Measurements from ENCODE around the gene WNT3. TPM values are rescaled to one million over a fixed set of nuclear protein-coding genes. Genes with fewer than 3 reads are reported as not detected.

WNT3 gene
- total and polyA plus RNA-seq, 10 of the 15 experiments (the other 5 are each of a cell fraction or from before 2014, with no cell fraction given), result 0.01 to 0.03 TPM; not detected in 8

- no peak for TF ChIP-seq MYC (IDR thresholded peaks at IDR 0.05; ENCODE audit: insufficient read depth, insufficient read length, insufficient replicate concordance, low read length, severe bottlenecking)
These were observed 8.8 kb upstream of the WNT3 start (continued) for GRCh38 chr17:46827274-46827673.

- ChIA-PET RAD21 (ENCODE audit: unreplicated experiment) (interaction anchor here (1.2 kb wide), 1 partner anchor 10 kb away, joined by 4 read pairs; no protein-coding TSS in a partner anchor), POLR2A (no interaction called here), SMC1A (ENCODE audit: uncharacterized antibody, unreplicated experiment) (no interaction called here), CTCF (interaction anchor here (1.0 kb wide), 1 partner anchor 115 kb away, joined by 3 read pairs; no protein-coding TSS in a partner anchor)
- ATAC-seq (no peak), FAIRE-seq (no peak), DNase-seq (ENCODE audit: low read depth, low spot score) (no peak)
- H4K20me1 ChIP-seq (ENCODE audit: control insufficient read depth, insufficient read depth), result no peaks in the 10 kb centered on the region
- intact Hi-C loops (cut with micrococcal nuclease; ENCODE audit: unreplicated experiment) (loop anchor here (10.0 kb wide), 1 partner anchor 49 kb away; no protein-coding TSS in a partner anchor), in situ Hi-C loops (cut with MboI) (no loop called here)
- H3K27me3 ChIP-seq (replicated peaks in 1 of 2; ENCODE audit: control insufficient read depth in 2 of 2, insufficient read depth in 2 of 2, low read length in 1 of 2), result peaks cover 4 to 5% of the 10 kb centered on the region in 2 experiments; a peak in 3 of 4 replicates
- no peaks in the 10 kb centered on the region for H3K9me3 ChIP-seq (replicated peaks; ENCODE audit: control insufficient read depth, insufficient read depth, low read length)
- 0% methylated on average over 1 of the region's 1 CpG for WGBS (ENCODE audit: insufficient coverage, insufficient replicate concordance, low lambda C conversion rate, missing lambda C conversion rate)
- no peak for TF ChIP-seq SMARCA5 (IDR thresholded peaks at IDR 0.05)
- H3K27ac ChIP-seq (ENCODE audit: control insufficient read depth, insufficient read depth), result no peak overlapping the region
- no peak overlapping the region for H2AFZ ChIP-seq (ENCODE audit: control insufficient read depth, low read depth, low read length)
- no peak overlapping the region for H3K4me2 ChIP-seq (ENCODE audit: control insufficient read depth, insufficient read depth)
- BruUV-seq (replicated peaks), result no TSS peak
- H3K79me2 ChIP-seq (ENCODE audit: control insufficient read depth, insufficient read depth, low read length), result no peaks in the 10 kb centered on the region
- no peak overlapping the region for H3K4me3 ChIP-seq
- no peak overlapping the region for H3K9ac ChIP-seq (ENCODE audit: control insufficient read depth, insufficient read depth, low read length)
- H3K36me3 ChIP-seq (ENCODE audit: control insufficient read depth in 2 of 2, insufficient read depth in 2 of 2, low read length in 1 of 2), result no peaks in the 10 kb centered on the region
- no peaks in the 10 kb centered on the region for H3K4me1 ChIP-seq (ENCODE audit: control insufficient read depth, insufficient read depth, low read length)
These were observed 7.6 kb upstream of the WNT3 start for GRCh38 chr17:46826116-46826515.

- Histone ChIP-seq H3K27ac (ENCODE audit: control insufficient read depth, insufficient read depth) (no peak overlapping the region), H3K79me2 (ENCODE audit: control insufficient read depth, insufficient read depth, low read length) (no peaks in the 10 kb centered on the region), H2AFZ (ENCODE audit: control insufficient read depth, low read depth, low read length) (no peak overlapping the region), H3K9me3 (replicated peaks; ENCODE audit: control insufficient read depth, insufficient read depth, low read length) (no peaks in the 10 kb centered on the region), H3K4me3 (no peak overlapping the region), H3K9ac (ENCODE audit: control insufficient read depth, insufficient read depth, low read length) (no peak overlapping the region), H3K27me3 (replicated peaks in 1 of 2; ENCODE audit: control insufficient read depth in 2 of 2, insufficient read depth in 2 of 2, low read length in 1 of 2) (peaks cover 22 to 27% of the 10 kb centered on the region in 2 experiments), H3K4me1 (ENCODE audit: control insufficient read depth, insufficient read depth, low read length) (no peaks in the 10 kb centered on the region), H3K36me3 (ENCODE audit: control insufficient read depth in 2 of 2, insufficient read depth in 2 of 2, low read length in 1 of 2) (no peaks in the 10 kb centered on the region), H3K4me2 (ENCODE audit: control insufficient read depth, insufficient read depth) (no peak overlapping the region), H4K20me1 (ENCODE audit: control insufficient read depth, insufficient read depth) (no peaks in the 10 kb centered on the region)
- ChIA-PET POLR2A (no interaction called here), SMC1A (ENCODE audit: uncharacterized antibody, unreplicated experiment) (no interaction called here), RAD21 (ENCODE audit: unreplicated experiment) (no interaction called here), CTCF (interaction anchor here (0.9 to 2.1 kb wide), 4 partner anchors 9 to 19 kb away, joined by 3 to 10 read pairs (median 4); no protein-coding TSS in a partner anchor)
- FAIRE-seq, result no peak
- in situ Hi-C loops (cut with MboI) (no loop called here), intact Hi-C loops (cut with micrococcal nuclease; ENCODE audit: unreplicated experiment) (loop anchor here (10.0 kb wide), 1 partner anchor 51 kb away; no protein-coding TSS in a partner anchor)
- BruUV-seq (replicated peaks), result no TSS peak
- DNase-seq (ENCODE audit: low read depth, low spot score), result no peak
- no peak for ATAC-seq
- WGBS (ENCODE audit: insufficient coverage, insufficient replicate concordance, low lambda C conversion rate, missing lambda C conversion rate), result 67% methylated on average over 8 of the region's 8 CpGs
- TF ChIP-seq RB1 (IDR thresholded peaks at IDR 0.05; ENCODE audit: borderline replicate concordance) (no peak), ZBTB11 (CRISPR knock-in tag; IDR thresholded peaks at IDR 0.05) (no peak), ETV6 (conservative IDR thresholded peaks at IDR 0.05 in 1 of 2, IDR thresholded peaks at IDR 0.05 in 1 of 2; ENCODE audit: borderline replicate concordance in 1 of 2, low read depth in 1 of 2) (no peak), RAD21 (IDR thresholded peaks at IDR 0.05; ENCODE audit: insufficient read depth, low read depth, low read length) (no peak), TARDBP (IDR thresholded peaks at IDR 0.05; ENCODE audit: borderline replicate concordance) (no peak), ELK1 (IDR thresholded peaks at IDR 0.05; ENCODE audit: low read depth, low read length) (no peak), IRF4 (IDR thresholded peaks at IDR 0.05; ENCODE audit: low read depth, low read length) (no peak)
These were observed 5.2 kb upstream of the WNT3 start for GRCh38 chr17:46823657-46824056.

Data from GM12878 (cell line).